GM21528 (cell line): ENCODE data around the gene ZNF710.
"Not testable (repeated sequence)": the region's sequence is repeated elsewhere in the genome, so short reads cannot be mapped to it uniquely, and the experiment has no call there.

Source experiments
- ATAC-seq: cut with Tn5 transposase; IDR thresholded peaks from one replicate; pipeline ENCODE4 v1.9.1; 2021; ENCODE audit warnings: mild to moderate bottlenecking, moderate library complexity; ENCODE audit not compliant: unreplicated experiment, low FRiP score

ZNF710 gene, protein sequence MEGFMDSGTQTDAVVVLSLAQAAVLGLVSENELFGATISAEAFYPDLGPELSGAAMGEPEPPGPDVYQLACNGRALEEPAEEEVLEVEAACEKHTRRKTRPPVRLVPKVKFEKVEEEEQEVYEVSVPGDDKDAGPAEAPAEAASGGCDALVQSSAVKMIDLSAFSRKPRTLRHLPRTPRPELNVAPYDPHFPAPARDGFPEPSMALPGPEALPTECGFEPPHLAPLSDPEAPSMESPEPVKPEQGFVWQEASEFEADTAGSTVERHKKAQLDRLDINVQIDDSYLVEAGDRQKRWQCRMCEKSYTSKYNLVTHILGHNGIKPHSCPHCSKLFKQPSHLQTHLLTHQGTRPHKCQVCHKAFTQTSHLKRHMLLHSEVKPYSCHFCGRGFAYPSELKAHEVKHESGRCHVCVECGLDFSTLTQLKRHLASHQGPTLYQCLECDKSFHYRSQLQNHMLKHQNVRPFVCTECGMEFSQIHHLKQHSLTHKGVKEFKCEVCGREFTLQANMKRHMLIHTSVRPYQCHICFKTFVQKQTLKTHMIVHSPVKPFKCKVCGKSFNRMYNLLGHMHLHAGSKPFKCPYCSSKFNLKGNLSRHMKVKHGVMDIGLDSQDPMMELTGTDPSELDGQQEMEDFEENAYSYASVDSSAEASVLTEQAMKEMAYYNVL

DNA sequence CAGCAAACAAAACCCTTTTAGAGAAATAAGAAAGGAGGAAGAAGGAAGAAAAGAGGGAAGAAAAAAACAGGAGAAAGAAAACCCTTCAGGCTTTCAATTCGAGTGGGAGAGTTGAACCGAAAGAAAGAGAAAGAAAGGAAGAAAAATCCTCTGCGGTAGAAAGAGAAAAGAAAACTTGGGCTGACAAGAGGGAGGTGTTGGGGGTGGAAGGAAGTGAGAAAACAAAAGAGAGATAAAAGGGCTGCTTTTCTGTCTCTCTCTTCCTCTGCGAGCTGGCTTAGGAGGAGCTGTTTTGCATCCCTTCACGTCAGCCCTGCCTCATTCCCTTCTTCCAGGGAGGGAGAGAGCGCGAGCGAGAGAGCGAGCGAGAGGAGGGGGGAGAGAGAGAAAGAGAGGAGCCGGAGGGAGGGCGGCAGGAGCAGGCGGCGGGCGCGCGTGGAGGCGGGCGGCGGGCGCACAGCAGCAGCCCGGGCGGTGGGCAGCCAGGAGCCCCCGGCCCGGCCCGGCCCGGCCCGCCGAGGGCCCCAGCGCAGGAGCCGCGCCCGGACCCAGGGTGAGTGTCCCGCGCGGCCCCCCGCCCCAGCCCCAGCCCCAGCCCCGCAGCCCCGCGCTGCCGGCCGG, at the start of gene ZNF710:
Gene ZNF710, plus strand, starts transcription at position 263 of the 621 bp plus-strand sequence. CDS start 65,814 bp downstream, outside the sequence.
- no peak for ATAC-seq

- ATAC-seq = no peak
These were observed 46.6 kb upstream of the ZNF710 start for GRCh38 chr15:89954541-89954940.

DNA sequence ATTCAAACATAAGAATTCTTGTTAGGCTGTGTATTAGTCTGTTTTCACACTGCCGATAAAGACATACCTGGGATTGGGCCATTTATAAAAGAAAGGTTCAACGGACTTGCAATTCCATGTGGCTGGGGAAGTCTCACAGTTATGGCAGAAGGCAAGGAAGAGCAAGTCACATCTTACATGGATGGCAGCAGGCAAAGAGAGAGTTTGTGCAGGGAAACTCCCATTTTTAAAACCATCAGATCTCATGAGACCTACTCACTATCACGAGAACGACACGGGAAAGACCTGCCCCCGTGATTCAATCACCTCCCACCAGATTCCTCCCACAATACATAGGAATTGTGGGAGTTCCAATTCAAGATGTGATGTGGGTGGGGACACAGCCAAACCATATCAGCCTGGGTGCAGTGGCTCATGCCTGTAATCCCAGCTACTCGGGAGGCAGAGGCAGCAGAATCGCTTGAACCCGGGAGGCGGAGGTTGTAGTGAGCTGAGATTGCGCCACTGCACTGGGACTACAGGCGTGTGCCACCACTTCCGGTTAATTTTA, 45.6 kb upstream of the ZNF710 start:
- ATAC-seq = not testable (repeated sequence)

- ATAC-seq = no peak
These were observed 42.9 kb upstream of the ZNF710 start for GRCh38 chr15:89958107-89958805.

GRCh38 chr15:89963301-89964231, 37.6 kb upstream of the ZNF710 start:
- no peak for ATAC-seq

DNA sequence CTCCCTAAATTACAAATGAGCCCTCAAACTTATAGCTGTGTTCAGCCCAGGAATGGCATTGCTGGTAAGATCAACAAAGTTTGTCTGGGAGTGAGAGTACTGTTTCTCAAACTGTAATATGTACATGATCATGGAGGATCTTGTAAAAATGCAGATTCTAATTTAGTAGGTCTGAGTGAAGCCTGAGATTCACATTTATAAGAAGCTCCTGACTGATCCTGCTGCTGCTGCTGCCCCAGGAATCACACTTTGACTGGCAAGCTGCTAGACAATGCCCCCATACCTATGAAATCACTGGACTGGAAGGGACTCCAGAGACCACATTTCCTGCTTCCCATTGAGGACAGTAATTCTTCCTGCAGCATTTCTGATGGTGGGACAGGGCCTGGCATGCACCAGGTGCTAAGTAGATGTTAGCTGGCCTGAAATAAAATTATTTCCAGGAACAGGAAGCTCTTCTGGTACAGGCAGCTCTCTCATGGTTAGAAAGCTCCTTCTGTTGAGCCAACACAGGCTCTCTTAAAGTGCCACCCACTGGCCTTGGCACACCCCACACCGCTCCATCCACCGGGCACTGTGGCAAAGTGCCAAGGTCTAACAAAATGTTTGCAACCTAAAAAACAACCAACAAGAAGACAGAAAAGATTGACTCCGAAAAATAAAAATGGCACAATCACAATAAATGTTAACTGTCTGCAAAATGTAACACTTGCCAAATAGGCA, 36.7 kb upstream of the ZNF710 start:
- ATAC-seq = no peak

- ATAC-seq = no peak
These were observed 33.2 kb upstream of the ZNF710 start for GRCh38 chr15:89967881-89968280.

- no peak for ATAC-seq
These were observed 29.5 kb upstream of the ZNF710 start for GRCh38 chr15:89971592-89971997.

DNA sequence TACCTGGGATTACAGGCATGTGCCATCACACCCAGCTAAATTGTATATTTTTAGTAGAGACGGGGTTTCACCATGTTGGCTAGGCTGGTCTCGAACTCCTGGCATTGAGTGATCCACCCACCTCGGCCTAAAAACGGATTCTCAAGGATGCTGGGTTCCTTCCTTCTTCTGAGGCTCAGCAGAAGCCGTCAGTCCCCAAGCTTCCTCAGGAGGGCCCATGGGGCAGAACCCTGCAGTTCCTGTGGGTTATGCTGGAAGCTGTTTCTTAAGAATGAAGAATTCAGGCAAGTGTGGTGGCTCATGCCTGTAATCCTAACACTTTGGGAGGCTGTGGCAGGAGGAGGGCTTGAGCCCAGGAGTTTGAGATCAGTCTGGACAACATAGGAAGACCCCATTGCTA, 29.0 kb upstream of the ZNF710 start:
- no peak for ATAC-seq

GRCh38 chr15:89975482-89976245, 25.5 kb upstream of the ZNF710 start:
- no peak for ATAC-seq

DNA sequence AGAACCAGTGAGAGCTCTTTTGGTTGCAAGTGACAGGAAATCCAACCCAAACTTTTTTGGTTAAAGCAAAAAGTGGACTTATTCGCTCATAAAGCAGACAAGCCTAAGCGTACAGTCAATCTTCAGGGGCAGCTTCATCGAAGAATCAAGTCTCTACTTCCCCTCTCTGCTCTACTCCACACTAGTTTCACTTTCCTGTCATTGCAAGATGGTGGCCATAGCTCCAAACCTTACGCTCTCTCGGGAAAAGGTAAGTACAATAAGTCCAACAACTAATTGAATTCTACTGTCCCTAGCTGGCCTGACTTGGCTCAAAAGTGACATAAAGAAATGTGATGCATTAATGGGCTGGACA, 24.9 kb upstream of the ZNF710 start:
- no peak for ATAC-seq

GRCh38 chr15:89977836-89978235, 23.3 kb upstream of the ZNF710 start:
- not testable (repeated sequence) for ATAC-seq

GRCh38 chr15:89978914-89979313, 22.2 kb upstream of the ZNF710 start:
- ATAC-seq = no peak

- ATAC-seq = no peak
These were observed 20.2 kb upstream of the ZNF710 start for GRCh38 chr15:89980896-89981295.

GRCh38 chr15:89982315-89983055, 18.6 kb upstream of the ZNF710 start:
- no peak for ATAC-seq

DNA sequence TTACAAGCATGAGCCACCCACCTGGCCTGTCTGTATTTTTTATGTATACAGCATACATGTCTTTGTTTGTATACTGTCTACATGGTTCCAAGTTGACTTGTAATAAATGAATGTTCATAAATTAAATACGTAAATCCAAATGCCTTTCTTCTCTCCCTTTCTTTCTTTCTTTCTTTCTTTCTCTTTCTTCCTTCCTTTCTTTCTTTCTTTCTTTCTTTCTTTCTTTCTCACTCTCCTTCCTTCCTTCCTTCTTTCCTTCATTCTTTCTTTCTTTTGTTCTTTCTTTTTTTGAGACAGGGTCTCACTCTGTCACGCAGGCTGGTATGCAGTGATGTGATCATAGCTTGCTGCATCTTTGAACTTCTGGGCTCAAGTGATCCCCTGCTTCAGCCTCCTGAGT, 17.1 kb upstream of the ZNF710 start:
- ATAC-seq = no peak

- no peak for ATAC-seq
These were observed 16.6 kb upstream of the ZNF710 start for GRCh38 chr15:89984421-89985010.
